ENCODE data around the gene PTPRG.

DNA sequence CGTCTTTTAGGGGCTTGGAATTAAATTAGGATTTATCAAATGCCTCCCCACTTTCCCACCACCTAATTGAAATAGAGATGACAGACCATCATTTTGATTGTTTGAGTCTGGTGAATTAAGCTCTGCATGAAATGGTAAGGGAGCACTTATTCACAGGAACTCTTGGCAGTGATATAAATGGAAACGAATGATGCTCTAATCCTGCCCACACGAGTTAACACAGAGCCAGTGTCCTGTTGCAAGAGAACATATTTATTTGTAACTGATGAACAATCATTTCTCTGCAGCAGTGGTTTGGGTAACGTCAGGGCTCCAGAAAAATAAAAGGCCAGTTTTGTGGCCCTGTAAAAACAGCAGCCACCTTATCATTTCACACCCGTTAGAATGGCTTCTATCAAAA, 648.6 kb downstream of the PTPRG start:
- TF ChIP-seq, protein P1, sequence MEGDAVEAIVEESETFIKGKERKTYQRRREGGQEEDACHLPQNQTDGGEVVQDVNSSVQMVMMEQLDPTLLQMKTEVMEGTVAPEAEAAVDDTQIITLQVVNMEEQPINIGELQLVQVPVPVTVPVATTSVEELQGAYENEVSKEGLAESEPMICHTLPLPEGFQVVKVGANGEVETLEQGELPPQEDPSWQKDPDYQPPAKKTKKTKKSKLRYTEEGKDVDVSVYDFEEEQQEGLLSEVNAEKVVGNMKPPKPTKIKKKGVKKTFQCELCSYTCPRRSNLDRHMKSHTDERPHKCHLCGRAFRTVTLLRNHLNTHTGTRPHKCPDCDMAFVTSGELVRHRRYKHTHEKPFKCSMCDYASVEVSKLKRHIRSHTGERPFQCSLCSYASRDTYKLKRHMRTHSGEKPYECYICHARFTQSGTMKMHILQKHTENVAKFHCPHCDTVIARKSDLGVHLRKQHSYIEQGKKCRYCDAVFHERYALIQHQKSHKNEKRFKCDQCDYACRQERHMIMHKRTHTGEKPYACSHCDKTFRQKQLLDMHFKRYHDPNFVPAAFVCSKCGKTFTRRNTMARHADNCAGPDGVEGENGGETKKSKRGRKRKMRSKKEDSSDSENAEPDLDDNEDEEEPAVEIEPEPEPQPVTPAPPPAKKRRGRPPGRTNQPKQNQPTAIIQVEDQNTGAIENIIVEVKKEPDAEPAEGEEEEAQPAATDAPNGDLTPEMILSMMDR (IDR thresholded peaks at IDR 0.05; ENCODE audit: insufficient read depth, low read depth, low read length): no peak
- no peak for TF ChIP-seq EZH2 (IDR thresholded peaks at IDR 0.05; ENCODE audit: insufficient read depth, low read length)
